Peyer's patch (tissue), 4 donors: ENCODE measurements around the gene PKD2L1. TPM values are rescaled to one million over a fixed set of nuclear protein-coding genes. Genes with fewer than 3 reads are reported as not detected.
"Not testable (repeated sequence)": the region's sequence is repeated elsewhere in the genome, so short reads cannot be mapped to it uniquely, and the experiment has no call there.

Experiments used
- DNase-seq, 3 donors: peaks; one replicate each; pipeline ENCODE4 v3.0.0-alpha.2; 2017 to 2019
- H3K27ac ChIP-seq, 4 donors: fragments of 200-600 bp; sonication (generic); one replicate each; pipeline ENCODE4 v1.5.1; 2016 to 2019
- H3K27me3 ChIP-seq, 2 donors: fragments of 200-600 bp; sonication (generic); one replicate each; pipeline ENCODE4 v1.5.1; 2019
- H3K36me3 ChIP-seq, 3 donors: fragments of 200-600 bp; sonication (generic); one replicate each; pipeline ENCODE4 v1.5.1; 2016 to 2019
- H3K4me1 ChIP-seq, 4 donors: fragments of 200-600 bp; sonication (generic); one replicate each; pipeline ENCODE4 v1.5.1; 2016 to 2019
- H3K4me3 ChIP-seq, 4 donors: fragments of 200-600 bp; sonication (generic); 1 replicate in 3 of 4; 2 replicates in 1 of 4; pipeline ENCODE4 v1.5.1; 2016 to 2019; ENCODE audit warnings: mild to moderate bottlenecking in 1 of 4
- H3K9me3 ChIP-seq, 4 donors: fragments of 200-600 bp; sonication (generic); one replicate each; pipeline ENCODE4 v1.5.1; 2016 to 2019; ENCODE audit warnings: mild to moderate bottlenecking in 1 of 4
- CTCF ChIP-seq, 6 experiments: fragments of 450-650 bp in 4 of 6; fragments of 200-600 bp in 2 of 6; sonication (generic) in 1 of 6; IDR thresholded peaks; one replicate each; pipeline ENCODE4 v1.5.1; 2017 to 2019; ENCODE audit warnings: antibody characterized with exemption in 6 of 6, mild to moderate bottlenecking in 3 of 6, moderate library complexity in 1 of 6
- POLR2A ChIP-seq, 2 donors: fragments of 450-650 bp; IDR thresholded peaks; one replicate each; pipeline ENCODE4 v1.5.1; 2017; ENCODE audit warnings: antibody characterized with exemption in 2 of 2, mild to moderate bottlenecking in 2 of 2, moderate library complexity in 2 of 2
- total RNA-seq, 4 donors: library from RNA; depleted of rRNA; stranded (reverse); fragments of >200 nt; gene quantifications; one replicate each; pipeline ENCODE4 v1.1.0, GENCODE V29; 2016

PKD2L1 gene
- total RNA-seq, 4 donors from 2014 or later, result not detected

- TF ChIP-seq CTCF (IDR thresholded peaks at IDR 0.05), result no peak
- TF ChIP-seq POLR2A (IDR thresholded peaks at IDR 0.05), result no peak
- Histone ChIP-seq H3K9me3 (no peaks in the 10 kb centered on the region), H3K36me3 (peaks cover 0 to 21% (median 0%) of the 10 kb centered on the region in 3 donors), H3K4me3 (no peak overlapping the region), H3K4me1 (peaks cover 0 to 18% (median 5%) of the 10 kb centered on the region in 4 donors), H3K27me3 (no peaks in the 10 kb centered on the region), H3K27ac (no peak overlapping the region)
- DNase-seq, result no peak
Observed at GRCh38 chr10:100282907-100283306, 47.1 kb downstream of the PKD2L1 start.

GRCh38 chr10:100276971-100277370, 53.1 kb downstream of the PKD2L1 start:
- H3K27me3 ChIP-seq, DNase-seq, H3K27ac ChIP-seq, H3K4me3 ChIP-seq, H3K4me1 ChIP-seq, H3K9me3 ChIP-seq: not testable (repeated sequence)
- H3K36me3 ChIP-seq, result peaks cover 0 to 21% (median 0%) of the 10 kb centered on the region in 3 donors

- H3K9me3 ChIP-seq, result no peaks in the 10 kb centered on the region
- DNase-seq, result peak; percentile 79 to 93 (median 87)
- peak within 1 kb of the TSS; percentile 66 to 99 (median 84) for H3K4me3 ChIP-seq
- TF ChIP-seq CTCF (IDR thresholded peaks at IDR 0.05), result no peak
- peak in 1 of 2 donors; percentile 54 for TF ChIP-seq POLR2A (IDR thresholded peaks at IDR 0.05)
- H3K36me3 ChIP-seq, result no peaks in the 10 kb centered on the region
- no peaks in the 10 kb centered on the region for H3K27me3 ChIP-seq
- peaks cover 0 to 13% (median 5%) of the 10 kb centered on the region in 4 donors for H3K4me1 ChIP-seq
- H3K27ac ChIP-seq, result peak within 1 kb of the TSS; percentile 67 to 81 (median 80)
Observed at GRCh38 chr10:100267239-100268104, 62.6 kb downstream of the PKD2L1 start, which contains the start of gene CWF19L1. Gene CWF19L1, minus strand, starts transcription at chr10:100267638. Its CDS starts 45 bp downstream, at chr10:100267593.

- no peak overlapping the region for H3K27ac ChIP-seq
- H3K4me3 ChIP-seq, result peak overlapping the region in 2 of 4 donors; percentile 92 to 99
- no peaks in the 10 kb centered on the region for H3K9me3 ChIP-seq
- DNase-seq, result no peak
- TF ChIP-seq CTCF (IDR thresholded peaks at IDR 0.05), result no peak
- TF ChIP-seq POLR2A (IDR thresholded peaks at IDR 0.05), result no peak
- no peaks in the 10 kb centered on the region for H3K27me3 ChIP-seq
- H3K36me3 ChIP-seq, result peaks cover 0 to 11% (median 0%) of the 10 kb centered on the region in 3 donors
- H3K4me1 ChIP-seq, result peaks cover 0 to 13% (median 5%) of the 10 kb centered on the region in 4 donors
Observed at GRCh38 chr10:100265821-100266485, 64.1 kb downstream of the PKD2L1 start.

GRCh38 chr10:100254191-100254590, 75.8 kb downstream of the PKD2L1 start:
- TF ChIP-seq CTCF (IDR thresholded peaks at IDR 0.05) (no peak), POLR2A (IDR thresholded peaks at IDR 0.05) (no peak)
- Histone ChIP-seq H3K4me3 (no peak overlapping the region), H3K4me1 (no peaks in the 10 kb centered on the region), H3K36me3 (peaks cover 0 to 83% (median 0%) of the 10 kb centered on the region in 3 donors), H3K27ac (no peak overlapping the region), H3K9me3 (no peaks in the 10 kb centered on the region), H3K27me3 (no peaks in the 10 kb centered on the region)
- no peak for DNase-seq

GRCh38 chr10:100253041-100253440, 77.0 kb downstream of the PKD2L1 start:
- no peak for TF ChIP-seq POLR2A (IDR thresholded peaks at IDR 0.05)
- no peak for TF ChIP-seq CTCF (IDR thresholded peaks at IDR 0.05)
- peaks cover 0 to 83% (median 0%) of the 10 kb centered on the region in 3 donors for H3K36me3 ChIP-seq
- H3K4me3 ChIP-seq, result no peak overlapping the region
- DNase-seq, result no peak
- H3K27me3 ChIP-seq, result no peaks in the 10 kb centered on the region
- H3K9me3 ChIP-seq, result no peaks in the 10 kb centered on the region
- no peaks in the 10 kb centered on the region for H3K4me1 ChIP-seq
- H3K27ac ChIP-seq, result no peak overlapping the region
